ENCODE data around the gene BNC2.

DNA sequence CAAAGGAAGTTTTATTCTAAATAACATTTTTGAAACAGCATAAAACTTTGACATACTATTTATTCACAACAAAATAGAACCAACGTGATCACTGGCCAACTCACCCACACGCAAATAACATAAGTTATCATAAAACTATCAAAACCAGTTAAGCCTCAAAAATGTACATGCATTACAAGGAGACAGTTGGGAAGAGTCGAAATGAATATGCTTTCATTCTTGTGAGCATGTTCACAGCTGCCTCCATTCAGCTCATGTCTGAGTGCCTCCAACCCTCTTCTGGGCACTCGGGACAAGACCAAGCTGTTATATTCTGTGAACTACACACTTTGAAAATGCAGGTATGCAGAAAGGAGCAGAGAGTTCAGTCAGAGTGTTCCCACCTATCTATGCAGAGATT is 284.9 kb downstream of the BNC2 start:
- TF ChIP-seq RAD21 (IDR thresholded peaks at IDR 0.05; ENCODE audit: low read length), result no peak
- TF ChIP-seq, protein P1, sequence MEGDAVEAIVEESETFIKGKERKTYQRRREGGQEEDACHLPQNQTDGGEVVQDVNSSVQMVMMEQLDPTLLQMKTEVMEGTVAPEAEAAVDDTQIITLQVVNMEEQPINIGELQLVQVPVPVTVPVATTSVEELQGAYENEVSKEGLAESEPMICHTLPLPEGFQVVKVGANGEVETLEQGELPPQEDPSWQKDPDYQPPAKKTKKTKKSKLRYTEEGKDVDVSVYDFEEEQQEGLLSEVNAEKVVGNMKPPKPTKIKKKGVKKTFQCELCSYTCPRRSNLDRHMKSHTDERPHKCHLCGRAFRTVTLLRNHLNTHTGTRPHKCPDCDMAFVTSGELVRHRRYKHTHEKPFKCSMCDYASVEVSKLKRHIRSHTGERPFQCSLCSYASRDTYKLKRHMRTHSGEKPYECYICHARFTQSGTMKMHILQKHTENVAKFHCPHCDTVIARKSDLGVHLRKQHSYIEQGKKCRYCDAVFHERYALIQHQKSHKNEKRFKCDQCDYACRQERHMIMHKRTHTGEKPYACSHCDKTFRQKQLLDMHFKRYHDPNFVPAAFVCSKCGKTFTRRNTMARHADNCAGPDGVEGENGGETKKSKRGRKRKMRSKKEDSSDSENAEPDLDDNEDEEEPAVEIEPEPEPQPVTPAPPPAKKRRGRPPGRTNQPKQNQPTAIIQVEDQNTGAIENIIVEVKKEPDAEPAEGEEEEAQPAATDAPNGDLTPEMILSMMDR (conservative IDR thresholded peaks at IDR 0.05; ENCODE audit: low read depth, low read length), result no peak
- TF ChIP-seq RCOR1 (IDR thresholded peaks at IDR 0.05; ENCODE audit: insufficient replicate concordance, low read length), result no peak
- no peak for TF ChIP-seq POLR2A (IDR thresholded peaks at IDR 0.05; ENCODE audit: low read depth, low read length)
- TF ChIP-seq, protein P2, sequence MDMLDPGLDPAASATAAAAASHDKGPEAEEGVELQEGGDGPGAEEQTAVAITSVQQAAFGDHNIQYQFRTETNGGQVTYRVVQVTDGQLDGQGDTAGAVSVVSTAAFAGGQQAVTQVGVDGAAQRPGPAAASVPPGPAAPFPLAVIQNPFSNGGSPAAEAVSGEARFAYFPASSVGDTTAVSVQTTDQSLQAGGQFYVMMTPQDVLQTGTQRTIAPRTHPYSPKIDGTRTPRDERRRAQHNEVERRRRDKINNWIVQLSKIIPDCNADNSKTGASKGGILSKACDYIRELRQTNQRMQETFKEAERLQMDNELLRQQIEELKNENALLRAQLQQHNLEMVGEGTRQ (IDR thresholded peaks at IDR 0.05; ENCODE audit: low read depth, low read length), result no peak
